NCI-H1105 treated with DMSO at 0.1 percent for 48 hours (cell line): ENCODE results near the gene MBD5.
"Not testable (repeated sequence)": the region's sequence is repeated elsewhere in the genome, so short reads cannot be mapped to it uniquely, and the experiment has no call there.

ENCODE experiments used
- DNase-seq: peaks from one replicate; lab custom pipeline; 2025; lab: John Stamatoyannopoulos, UW

Gene MBD5

GRCh38 chr2:148021059-148021861 lies at the start of gene MBD5:
MBD5 (plus strand) TSS chr2:148021091.
- DNase-seq: peak; percentile 21

- no peak for DNase-seq
These were observed 44.8 kb upstream of the MBD5 start for GRCh38 chr2:147976102-147976501.

GRCh38 chr2:147977679-147978078 lies 43.2 kb upstream of the MBD5 start:
- DNase-seq: no peak

GRCh38 chr2:147980940-147981528 lies 39.9 kb upstream of the MBD5 start:
- no peak for DNase-seq

GRCh38 chr2:147989102-147989501 lies 31.8 kb upstream of the MBD5 start:
- DNase-seq: no peak

- peak; percentile 20 for DNase-seq
These were observed 31.0 kb upstream of the MBD5 start for GRCh38 chr2:147989809-147990403.

GRCh38 chr2:147994965-147995364 lies 25.9 kb upstream of the MBD5 start:
- not testable (repeated sequence) for DNase-seq

- DNase-seq: no peak
These were observed 24.1 kb upstream of the MBD5 start for GRCh38 chr2:147996828-147997227.

- no peak for DNase-seq
These were observed 22.7 kb upstream of the MBD5 start for GRCh38 chr2:147998203-147998602.

- no peak for DNase-seq
These were observed 21.8 kb upstream of the MBD5 start for GRCh38 chr2:147999126-147999525.

GRCh38 chr2:148000095-148000494 lies 20.8 kb upstream of the MBD5 start:
- no peak for DNase-seq

- DNase-seq: not testable (repeated sequence)
These were observed 18.5 kb upstream of the MBD5 start for GRCh38 chr2:148002420-148002819.

- no peak for DNase-seq
These were observed 14.5 kb upstream of the MBD5 start for GRCh38 chr2:148006249-148007007.

- DNase-seq: no peak
These were observed 13.5 kb upstream of the MBD5 start for GRCh38 chr2:148007219-148007900.

GRCh38 chr2:148008411-148008810 lies 12.5 kb upstream of the MBD5 start:
- DNase-seq: not testable (repeated sequence)

- no peak for DNase-seq
These were observed 7.0 kb upstream of the MBD5 start for GRCh38 chr2:148013876-148014275.

GRCh38 chr2:148014616-148015015 lies 6.3 kb upstream of the MBD5 start:
- DNase-seq: no peak

- DNase-seq: peak; percentile 97
These were observed 506 bp upstream of the MBD5 start, which contains the start of gene ORC4 for GRCh38 chr2:148020111-148021058. ORC4 (minus strand) TSS chr2:148020737; CDS start chr2:147975958, 44,779 bp downstream.

- DNase-seq: no peak
These were observed 995 bp downstream of the MBD5 start for GRCh38 chr2:148021886-148022285.

GRCh38 chr2:148022351-148022750 lies 1.5 kb downstream of the MBD5 start:
- DNase-seq: no peak

- DNase-seq: no peak
These were observed 2.0 kb downstream of the MBD5 start for GRCh38 chr2:148022882-148023281.
